ENCODE results near the gene HSPB7.

DNA sequence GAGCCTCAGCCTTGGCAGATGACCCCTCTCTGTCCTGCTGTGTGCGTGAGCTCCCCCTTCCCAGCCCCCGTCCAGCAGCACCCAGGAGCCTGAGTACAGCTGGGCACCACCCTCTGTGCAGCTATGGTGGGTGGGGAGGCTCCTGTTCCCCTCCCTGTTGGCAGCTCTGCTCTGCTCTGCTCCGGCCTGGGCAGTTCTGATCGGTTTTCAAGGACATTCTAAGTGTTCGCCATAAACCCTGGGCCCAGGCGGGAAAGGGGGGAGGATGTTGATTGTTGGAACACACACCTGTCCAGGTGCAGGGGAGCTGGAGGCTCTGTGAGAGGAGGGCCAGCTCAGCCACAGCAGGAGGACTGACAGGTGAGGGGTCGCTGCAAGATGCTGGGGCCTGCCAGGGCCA, 25.7 kb upstream of the HSPB7 start, which contains the start of gene CLCNKB:
- TF ChIP-seq POLR2A (IDR thresholded peaks at IDR 0.05; ENCODE audit: low read length): no peak
- no peak for TF ChIP-seq GATA1 (IDR thresholded peaks at IDR 0.05; ENCODE audit: low read depth, low read length)
